ENCODE data around the gene LRRN2.
A peak's percentile ranks its signal among the peaks of the same experiment; 100 is the strongest.

LRRN2 gene

DNA sequence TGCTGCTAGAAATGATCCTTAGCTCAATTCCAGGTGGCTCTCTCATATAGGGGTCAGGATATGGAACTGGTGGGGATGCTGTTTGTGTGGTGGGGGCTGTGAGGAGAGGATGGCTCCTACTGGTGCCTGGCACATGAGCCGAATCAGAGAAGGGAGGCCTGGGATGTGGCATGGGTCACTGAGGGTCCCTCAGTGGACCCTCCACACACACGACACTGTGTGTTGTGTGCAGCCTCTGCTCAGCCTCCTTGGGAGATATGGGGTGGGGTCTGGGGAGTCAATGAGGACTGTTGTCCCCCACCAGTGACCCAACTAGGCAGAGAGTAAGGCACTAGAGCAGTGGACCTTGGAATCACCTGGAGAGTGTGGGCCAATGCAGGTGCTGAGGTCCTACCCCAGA is 3.2 kb upstream of the LRRN2 start:
- no peak for DNase-seq

DNA sequence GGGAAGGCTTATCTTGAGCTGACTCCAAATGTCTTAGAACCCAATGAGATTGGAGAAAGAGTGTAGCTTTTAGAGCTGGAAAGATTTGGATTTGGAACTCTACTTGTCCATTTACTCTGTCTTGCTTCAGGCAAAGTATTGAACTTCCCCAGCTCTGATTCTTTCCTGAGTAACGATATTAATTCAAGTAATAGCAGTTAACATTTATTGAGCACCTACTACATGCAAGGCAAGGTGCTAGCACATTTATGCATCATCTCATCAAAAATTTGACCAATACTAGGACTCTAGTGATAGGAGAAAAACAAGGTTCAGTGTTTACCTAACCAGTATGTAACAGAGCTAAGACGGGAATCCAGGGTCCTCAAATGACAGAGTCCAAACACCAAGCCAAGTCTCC is 2.5 kb upstream of the LRRN2 start:
- DNase-seq: no peak

DNA sequence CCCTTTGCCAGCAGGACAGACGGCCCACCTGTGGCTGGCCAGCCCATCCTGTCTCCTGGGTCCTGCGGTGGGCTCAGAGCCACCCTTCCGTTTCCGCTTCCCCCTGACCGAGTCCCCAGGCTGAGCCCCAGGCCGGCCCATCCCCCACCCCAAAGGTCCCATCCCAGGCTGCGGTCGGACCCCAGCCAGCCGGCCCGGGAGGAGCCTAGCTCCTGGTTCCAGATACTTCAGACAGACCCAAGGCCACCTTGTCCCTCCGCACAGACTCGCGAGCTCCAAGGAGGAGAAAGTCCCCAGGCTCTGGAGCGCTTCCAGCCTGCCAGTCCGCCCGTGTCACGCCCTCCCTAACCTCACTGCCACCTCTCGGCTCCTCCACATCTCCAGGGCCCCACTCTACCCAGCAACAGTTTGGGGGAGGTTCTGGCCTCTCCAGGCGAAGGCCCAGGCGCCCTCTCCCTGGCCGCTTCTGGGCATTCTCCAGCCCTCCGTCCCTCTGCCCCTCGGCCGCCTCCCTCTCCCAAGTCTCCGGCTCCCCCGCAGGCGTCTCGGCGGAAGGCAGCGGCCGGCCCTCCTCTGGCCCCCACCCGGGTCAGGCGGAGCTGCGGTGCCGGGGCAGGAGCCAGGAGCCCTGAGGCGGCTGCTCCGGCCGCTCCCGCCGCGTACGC is 835 bp downstream of the LRRN2 start:
- DNase-seq: peak; percentile 21

DNA sequence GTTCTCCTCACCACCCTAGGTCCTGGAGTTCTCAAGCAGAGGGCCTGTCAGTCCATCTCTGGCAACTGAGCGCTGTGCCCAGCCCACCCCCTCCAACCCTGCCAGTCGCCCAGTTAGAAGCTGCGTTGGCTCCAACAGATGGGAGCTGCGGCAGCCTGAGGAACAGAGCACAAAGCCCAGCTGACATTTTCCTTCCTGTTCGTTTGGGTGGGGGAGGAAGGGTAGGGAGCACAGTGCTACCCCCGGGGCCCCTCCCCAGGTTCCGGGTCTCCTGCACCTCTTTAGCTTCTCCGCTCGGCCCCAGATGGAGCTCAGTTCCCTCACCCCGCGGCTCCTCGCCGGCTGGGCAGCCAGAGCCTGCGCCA is 1.4 kb downstream of the LRRN2 start:
- DNase-seq: no peak

DNA sequence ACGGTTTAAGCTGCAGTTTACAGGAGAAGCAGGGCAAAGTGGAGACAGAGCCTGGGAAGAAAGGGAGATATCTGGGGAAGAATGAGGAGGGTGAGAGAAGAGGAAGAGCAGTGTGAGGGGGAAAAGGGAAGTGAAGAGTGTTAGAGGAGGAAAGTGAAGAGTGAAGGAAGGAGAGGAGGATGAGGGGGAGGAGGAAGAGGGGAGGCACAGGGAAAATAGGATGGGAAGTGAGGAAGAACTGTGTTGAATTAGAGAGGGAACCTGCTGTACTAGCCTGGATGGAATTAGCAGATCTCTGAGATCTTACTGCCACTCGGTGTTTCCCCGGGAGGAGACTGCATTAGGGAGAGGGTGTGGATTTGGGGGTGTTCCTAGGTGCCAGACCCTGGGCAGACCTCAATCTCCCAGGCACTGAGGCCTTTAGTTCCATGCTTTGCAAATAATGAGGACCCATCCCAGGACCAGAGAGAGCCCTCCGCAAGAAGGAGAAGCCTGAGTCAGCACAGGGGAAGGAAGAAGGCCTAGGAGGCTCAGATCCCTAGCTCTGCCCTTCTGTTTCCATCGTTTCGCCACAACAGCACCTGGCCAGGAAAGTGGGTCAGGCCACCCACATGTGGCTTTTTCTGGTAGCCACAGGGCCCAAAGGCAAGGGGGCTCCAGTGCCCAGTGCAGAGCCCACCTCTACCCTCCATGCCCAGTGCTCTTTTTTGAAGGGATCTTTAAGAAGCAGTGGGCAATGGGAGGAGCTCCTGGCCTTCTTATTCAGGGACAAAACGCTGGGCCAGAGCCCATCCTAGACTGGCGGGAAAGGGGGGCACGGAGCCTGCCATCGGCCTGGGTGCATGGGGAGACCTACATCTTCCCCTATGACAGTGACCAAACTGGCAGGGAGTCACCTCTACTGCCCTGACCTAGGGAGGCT is 2.0 kb downstream of the LRRN2 start:
- no peak for DNase-seq

DNA sequence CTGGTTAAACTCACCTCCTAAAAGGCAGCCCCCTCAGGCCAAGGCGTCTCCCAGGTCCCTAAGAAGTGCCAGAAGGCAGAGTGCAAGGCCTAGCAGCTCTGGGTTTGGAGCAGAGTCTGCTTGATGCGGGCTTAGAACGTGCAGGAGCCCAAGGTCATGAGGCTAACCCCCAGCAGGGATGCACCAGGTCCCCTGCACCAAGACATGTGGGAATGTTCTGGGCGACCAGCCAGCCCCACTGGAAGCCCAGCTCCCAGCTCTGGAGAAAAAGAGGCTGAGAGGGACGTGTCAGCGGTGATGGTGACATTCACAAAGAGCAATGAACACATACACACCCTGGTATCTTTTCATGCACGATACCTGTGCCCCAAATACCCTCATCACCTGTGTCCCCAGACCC is 5.1 kb downstream of the LRRN2 start:
- DNase-seq: no peak

DNA sequence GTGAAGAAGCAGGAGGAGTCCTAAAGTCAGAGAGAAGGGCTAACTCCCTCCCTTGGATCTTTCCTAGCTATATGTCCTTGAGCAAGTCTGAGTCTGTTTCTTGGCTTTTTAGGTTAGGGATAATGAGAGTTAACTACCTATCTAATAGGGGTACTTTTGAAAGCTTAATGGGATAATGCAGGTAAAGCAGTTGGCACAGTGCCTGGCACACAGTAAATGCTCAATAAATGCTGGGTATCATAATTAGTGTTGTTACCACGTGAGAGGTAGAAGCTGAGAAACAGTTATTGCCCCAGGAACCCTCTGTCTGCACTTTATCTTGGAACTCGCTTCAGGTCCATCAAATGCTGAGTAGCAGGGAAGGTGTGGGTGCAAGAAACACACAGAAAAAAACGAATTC is 5.5 kb downstream of the LRRN2 start:
- no peak for DNase-seq

DNA sequence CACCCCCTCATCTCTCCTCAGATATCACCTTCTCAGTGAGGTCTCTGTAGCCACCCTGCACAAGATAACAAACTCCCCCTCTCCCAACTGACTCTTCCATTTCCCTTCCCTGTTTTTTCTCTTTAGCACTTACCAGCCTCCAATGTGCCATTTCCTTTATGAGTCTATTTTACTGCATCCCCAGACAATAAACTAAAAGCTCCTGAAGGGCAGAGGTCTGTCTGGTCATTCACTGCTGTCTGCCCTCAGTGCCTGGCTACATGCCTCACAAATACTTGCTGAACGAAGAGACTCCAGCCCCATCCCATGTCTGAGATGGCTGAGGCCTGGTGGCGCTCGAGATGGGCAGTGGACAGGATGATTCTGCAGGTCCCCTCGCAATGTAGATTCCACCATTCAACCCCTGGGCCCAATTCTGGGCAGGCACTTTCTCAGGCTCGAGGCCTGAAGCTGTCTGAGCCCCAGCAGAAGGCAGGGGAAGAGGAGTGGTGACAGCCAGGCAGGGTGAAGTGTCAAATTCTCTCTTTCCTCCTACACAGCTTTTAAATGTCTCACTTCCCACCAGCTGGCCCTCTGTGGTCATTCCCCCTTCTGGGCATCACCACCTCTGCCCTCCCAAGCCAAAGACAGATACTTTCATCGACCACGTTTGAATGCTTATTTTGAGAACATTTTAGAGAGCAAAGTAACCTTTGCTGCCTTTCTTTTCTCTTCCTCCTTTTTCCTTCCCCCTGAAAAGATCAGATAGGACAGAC is 6.6 kb downstream of the LRRN2 start:
- DNase-seq: peak; percentile 8

DNA sequence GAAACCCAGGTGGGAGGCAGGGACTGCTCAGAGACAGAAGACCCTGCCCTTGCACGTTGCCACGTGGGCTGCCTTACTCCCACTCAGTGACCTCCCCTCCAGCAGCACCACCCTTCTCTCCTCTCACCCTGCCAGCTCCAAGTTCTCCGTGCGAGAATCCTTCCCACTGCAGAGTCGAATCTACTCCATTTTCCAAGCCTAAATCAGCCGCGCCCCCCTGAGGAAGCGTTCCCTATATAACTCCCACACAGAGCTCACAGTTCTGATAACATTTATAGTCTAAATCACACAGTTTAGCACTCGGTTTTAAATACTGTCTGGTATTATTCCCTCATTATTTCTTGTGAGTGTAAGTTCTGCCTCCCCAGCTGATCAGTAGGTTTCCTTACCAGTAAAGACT is 7.7 kb downstream of the LRRN2 start:
- DNase-seq: no peak

DNA sequence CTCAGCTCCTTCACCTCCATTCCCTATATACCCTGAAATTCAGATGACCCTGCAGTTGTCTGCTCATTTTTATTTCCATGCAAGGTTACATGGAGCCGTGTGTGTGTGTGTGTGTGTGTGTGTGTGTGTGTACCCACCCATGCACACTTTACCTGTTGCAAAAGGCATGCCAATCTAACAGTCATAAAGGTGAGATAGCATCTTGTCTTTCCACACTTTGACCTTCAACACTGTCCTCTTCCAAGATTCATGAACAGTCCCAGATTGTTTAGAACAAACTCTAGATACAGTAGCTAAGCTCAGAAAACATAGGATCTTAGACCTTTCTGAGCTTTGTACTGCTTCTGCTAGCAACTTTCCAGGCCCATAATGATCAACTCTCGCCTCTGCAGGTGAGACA is 9.5 kb downstream of the LRRN2 start:
- DNase-seq: no peak

DNA sequence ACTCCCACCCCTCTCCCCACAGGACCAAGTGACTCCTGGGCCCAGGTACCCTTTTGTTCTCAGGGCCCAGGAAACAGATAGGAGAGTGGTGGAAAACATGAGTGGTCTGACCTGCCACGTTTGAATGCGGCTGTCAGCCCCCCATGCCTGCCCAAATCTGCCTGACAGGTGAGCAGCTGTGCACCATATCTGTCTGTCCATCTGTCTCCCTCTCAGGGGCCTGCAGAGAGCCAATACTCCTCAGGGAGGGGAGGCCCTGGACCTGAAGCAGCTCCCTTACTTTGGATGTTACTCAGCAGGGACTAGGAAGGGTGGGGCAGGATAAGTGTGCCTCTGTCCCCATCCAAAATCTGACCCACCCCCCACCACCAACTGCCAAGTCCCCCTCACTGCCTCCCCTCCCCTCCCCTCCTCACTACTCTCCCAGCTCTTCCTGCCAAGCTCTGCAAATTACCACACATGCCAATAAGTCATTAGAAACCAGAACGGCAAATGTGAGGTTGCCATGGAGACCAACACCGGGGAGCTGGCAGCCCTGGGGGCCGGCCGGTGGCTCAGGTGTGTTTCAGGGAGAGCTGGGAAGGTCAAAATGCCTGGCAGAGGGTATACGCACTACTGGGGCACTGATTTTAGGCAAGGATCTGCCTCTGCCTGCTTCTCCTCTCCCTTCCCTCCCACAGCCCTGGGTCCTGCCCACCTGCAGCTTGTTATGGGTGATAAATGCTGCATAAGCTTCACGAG is 11.5 kb downstream of the LRRN2 start:
- no peak for DNase-seq

DNA sequence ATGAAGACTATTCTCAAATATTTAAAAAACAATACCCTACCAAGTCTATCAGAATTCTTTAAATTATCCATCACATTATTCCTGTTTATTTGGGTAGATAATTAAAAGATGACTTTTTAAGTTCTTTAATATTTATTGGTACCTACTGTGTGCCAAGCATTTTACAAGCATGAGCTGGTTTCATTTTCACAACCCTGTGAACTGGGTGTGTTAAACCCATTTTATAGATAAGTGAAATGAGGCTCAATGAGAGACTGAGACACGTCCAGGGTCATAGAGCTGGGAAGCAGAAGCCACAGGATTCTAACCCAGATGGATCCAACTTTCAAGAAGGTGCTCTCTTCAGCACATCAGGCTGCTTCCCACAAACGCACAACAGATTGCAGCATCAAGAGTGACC is 12.3 kb downstream of the LRRN2 start:
- DNase-seq: no peak

DNA sequence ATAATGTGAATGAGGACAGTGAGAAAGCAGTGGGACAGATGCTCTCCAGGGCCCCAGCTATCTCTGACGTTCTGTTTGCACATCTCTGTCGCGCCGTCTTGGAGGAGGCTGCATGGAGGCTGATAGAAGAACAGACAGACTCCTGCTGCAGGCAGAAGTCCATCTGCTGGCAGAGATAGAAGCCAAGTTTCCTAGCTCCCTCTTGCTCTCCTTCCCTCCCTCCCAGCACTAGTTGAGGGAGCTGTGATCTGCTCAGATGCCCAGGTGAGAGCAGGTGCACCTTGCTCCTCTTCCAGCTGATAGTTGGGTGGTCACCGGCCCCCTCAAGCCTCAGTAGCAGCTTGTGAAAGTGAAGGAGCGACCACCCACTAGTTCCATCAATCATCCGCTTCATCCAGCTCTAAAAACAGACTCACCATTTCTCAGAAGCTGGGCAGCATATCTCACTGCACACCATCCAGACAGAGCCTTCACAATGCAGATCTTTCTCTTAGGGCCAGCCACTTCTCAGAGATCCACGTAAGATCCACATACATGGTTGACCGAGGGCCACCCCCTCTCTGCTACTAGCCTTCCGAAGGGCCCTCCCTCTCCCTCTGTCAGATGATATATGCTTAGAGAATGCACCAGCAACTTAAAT is 12.9 kb downstream of the LRRN2 start:
- DNase-seq: no peak

DNA sequence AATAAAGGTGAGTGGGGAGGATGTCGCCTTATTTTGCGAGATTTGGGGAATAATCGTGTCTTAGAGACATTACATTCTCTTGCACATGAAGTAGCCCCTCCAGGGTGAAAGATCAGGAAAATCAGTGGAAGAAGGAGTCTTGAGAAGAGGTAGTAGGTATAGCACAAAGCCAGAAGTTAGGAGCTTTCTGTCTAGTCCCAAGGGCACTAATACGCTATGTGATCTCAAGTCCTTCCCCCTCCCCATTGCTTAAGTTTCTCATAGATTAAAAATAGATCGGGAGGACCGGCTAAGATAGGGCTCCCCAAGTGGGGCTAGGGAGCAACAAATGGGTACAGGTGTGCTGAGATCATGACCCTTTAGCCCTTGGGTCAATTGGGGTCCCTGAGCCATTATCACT is 13.5 kb downstream of the LRRN2 start:
- DNase-seq: no peak

DNA sequence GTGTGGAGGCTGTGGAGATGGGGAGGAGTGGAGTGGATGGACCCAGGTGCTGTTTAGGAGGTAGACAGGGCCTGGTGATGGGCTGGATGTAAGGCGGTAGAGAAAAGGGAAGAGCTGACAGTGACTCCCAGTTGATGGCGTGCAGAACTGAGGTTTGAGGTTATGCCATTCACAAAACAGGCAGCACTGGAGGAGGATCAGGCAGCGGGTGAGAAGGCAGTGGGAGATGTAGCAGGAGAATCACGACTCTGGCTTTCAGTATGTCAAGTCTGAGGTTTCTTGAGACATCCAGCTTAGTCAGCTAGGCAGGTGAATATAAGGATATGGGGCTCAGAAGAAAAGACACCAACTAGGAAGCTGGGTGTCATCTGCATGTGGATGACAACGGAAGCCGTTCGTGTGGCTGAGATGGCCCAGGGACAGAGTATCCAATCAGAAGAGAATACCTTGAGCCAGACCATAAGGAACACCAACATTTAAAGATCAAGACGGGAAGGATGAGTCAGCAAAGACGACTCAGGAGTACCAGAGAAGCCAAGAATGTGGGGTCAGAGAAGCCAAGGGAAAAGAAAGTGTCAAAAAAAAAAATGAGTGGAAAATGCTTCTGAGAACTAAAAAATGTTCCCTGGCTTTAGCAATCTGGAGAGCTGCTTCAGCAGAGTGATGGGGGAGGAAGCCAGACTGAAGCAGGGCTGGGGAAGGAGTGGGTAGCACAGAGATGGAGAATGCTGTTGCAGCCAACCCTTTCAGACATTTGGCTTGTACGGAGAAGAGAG is 15.2 kb downstream of the LRRN2 start:
- DNase-seq: peak; percentile 73

DNA sequence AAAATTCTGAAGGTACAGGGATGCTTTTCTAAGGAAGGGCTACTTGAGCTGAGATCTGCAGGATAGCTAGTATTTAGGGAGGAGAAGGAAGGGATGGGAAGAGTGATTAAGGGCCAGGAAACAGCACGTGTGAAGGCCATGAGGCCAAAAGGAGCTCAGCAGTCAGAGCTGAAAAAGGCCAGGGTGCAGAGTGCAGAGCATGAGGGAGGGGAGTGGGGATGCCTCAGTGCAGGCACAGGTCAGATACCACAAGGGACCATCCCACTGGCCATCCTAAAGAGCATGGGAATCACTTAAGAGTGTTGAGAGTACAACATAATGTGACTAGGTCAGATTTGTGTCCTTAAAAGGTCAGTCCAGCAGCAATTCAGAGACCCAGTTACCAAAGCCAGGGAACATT is 16.0 kb downstream of the LRRN2 start:
- DNase-seq: no peak

DNA sequence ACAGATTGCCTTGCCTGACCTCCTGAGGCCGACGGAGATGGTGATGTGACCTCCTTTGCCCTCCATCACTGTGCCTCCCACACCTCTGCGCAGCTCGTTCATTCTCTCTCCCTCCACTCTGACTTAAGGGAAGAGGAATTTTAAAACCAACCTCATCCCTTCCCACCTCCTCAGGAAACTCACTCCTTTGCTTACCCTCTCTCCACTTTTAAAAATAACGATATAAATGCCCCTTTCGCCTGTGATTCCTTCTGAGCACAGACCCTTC is 21.2 kb downstream of the LRRN2 start:
- no peak for DNase-seq

DNA sequence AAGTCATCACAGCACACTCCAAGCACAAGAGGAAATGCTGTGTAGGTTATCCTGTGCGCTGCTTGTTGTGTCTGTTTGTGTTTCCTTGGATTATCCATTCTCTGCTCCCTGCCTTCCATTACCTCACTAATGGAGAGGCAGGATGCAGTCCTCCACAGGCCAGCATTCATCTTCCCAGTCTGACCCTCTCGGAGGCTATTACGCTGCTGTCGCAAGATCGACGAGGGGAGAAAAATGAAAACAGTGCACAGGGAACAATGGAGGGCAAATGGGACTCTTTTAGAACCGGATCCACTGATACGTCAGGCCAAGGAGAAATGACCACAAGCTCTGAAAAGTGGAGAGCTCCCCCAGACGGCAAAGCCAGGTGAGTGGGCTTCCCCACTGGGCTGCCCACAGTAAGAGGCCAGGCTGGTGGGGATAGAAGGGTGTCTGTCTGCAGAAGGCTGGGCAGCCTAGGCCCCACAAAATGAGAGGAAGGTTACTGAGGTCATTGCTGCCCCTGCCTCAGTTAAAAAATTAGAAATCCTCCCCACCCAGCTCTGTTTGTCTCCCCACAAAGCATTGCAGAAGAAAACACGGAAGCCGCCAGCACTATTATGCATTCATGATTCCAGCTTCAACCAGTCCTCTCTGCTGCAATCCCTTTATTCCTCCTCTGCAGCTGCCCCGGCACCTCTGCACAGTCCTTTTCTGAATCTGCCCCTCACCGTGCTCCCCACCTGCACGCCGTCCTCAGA is 21.7 kb downstream of the LRRN2 start:
- DNase-seq: no peak

DNA sequence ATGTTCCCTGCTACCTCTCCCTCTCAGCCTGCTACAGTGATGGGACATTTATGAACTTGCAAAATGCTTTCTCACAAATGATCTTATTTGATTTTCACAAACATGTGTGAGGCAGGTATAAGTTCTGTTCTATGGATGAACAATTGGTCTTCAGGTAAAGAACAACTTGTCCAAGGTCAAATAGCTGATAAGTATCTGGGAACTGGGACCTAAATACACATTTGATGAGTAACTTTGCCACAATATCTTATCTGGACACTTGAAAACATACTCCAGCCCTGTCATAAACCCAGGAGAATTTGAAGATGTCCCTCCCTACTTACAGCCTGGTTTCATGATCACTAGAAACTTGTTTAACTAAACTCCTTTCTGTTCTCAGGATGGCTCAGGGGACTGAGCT is 23.0 kb downstream of the LRRN2 start:
- no peak for DNase-seq

DNA sequence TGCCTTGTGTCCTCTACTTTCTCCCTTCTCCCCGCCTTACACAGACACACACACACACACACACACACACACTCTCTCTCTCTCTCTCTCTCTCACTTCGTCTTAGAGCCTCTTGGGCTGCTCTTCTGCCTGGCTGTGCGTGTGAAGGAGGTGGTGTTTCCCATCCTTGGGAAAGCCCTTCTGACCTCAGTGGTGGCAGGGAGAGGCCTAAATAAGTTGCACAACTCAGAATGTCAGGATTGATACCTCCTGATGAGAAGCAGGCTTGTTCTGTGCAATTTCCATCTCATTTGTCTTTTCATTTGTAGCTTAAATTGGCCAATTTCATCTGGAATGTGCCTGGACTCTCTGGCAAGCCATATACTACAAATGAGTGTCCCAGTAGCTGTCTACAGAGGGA is 25.0 kb downstream of the LRRN2 start:
- DNase-seq: no peak

DNA sequence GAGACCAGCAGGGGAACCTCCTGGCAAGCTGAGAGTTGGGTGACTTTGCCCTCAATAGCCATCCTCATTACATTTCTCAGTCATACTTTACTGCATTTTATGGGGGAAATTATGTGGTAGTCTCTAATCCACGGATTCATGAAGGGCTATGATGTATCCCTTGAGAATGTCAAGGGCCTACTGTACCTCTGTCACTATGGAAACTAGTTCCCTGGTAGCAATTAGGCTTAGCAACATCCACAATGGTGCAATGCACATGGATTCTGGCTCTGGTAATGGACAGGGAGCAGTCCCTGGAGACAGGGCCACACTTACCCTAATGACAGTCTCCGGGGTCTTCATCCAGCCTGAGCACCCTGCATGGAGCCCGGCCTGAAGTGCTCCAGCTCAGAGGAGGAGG is 26.5 kb downstream of the LRRN2 start:
- DNase-seq: no peak

All from EL (cell line).